ENCODE results near the gene GPC5. TPM values are rescaled to one million over a fixed set of nuclear protein-coding genes. Genes with fewer than 3 reads are reported as not detected.

Gene GPC5
- polyA plus RNA-seq, 2 of the 4 experiments (the other 2 are of a cell fraction) = not detected

GRCh38 chr13:91988331-91988730, 589.9 kb downstream of the GPC5 start:
- Histone ChIP-seq H3K4me1 (no peaks in the 10 kb centered on the region), H3K27ac (no peak overlapping the region), H3K9me3 (no peaks in the 10 kb centered on the region), H3K4me3 (no peak overlapping the region), H3K4me2 (no peak overlapping the region)
- FAIRE-seq (no peak), ATAC-seq (no peak), DNase-seq (ENCODE audit: low read depth in 1 of 2, low spot score in 1 of 2) (no peak)
- 6% methylated on average over 3 of the region's 3 CpGs for WGBS (ENCODE audit: missing lambda C conversion rate)
- POLR2A ChIA-PET = no interaction called here
- CTCF ChIA-PET = no interaction called here
- TF ChIP-seq NPAS2 (CRISPR knock-in tag; IDR thresholded peaks at IDR 0.05; ENCODE audit: borderline replicate concordance) (no peak), REST (IDR thresholded peaks at IDR 0.05) (no peak), POLR2A (IDR thresholded peaks at IDR 0.05; ENCODE audit: low read length) (no peak), JUNB (IDR thresholded peaks at IDR 0.05) (no peak)

DNA sequence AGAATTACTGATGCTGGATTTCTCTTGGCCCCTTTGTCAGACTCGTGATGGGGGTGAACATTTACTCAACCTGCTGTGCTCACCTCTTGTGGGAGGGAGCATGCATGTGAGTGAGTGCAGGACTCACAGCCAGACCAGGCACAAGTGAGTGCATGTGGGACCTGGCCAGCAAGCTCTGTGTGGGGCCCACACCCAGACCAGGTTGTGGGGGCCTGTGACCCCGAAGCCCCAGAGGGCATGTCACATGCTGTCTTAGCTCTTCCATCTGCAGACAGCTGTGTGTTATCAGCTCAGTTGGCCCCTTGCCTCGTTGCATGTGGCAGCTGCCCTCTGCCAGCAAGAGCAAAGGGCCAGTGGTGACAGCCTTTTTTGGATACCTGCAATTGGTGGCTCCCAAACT, 614.4 kb downstream of the GPC5 start:
- H3K4me3 ChIP-seq = no peak overlapping the region
- ChIA-PET CTCF (no interaction called here), POLR2A (no interaction called here)
- no peaks in the 10 kb centered on the region for H3K9me3 ChIP-seq
- H3K4me1 ChIP-seq = no peaks in the 10 kb centered on the region
- no peak for TF ChIP-seq BHLHE40 (IDR thresholded peaks at IDR 0.05; ENCODE audit: low read depth, low read length)
- no peak for TF ChIP-seq CEBPB (IDR thresholded peaks at IDR 0.05)
- TF ChIP-seq NR3C1 (IDR thresholded peaks at IDR 0.05) = no peak
- TF ChIP-seq EHMT2 (IDR thresholded peaks at IDR 0.05; ENCODE audit: low read depth) = no peak
- no peak for TF ChIP-seq HOXB13 (CRISPR knock-in tag; IDR thresholded peaks at IDR 0.05; ENCODE audit: low read depth)
- no peak for TF ChIP-seq USF2 (IDR thresholded peaks at IDR 0.05)
- TF ChIP-seq FOSB (CRISPR knock-in tag; IDR thresholded peaks at IDR 0.05) = no peak
- no peak for TF ChIP-seq JUN (IDR thresholded peaks at IDR 0.05)
- TF ChIP-seq CHD4 (IDR thresholded peaks at IDR 0.05; ENCODE audit: borderline replicate concordance) = no peak
- TF ChIP-seq RARB (CRISPR knock-in tag; IDR thresholded peaks at IDR 0.05) = no peak
- TF ChIP-seq RCOR1 (IDR thresholded peaks at IDR 0.05; ENCODE audit: low read depth, low read length) = no peak
- TF ChIP-seq KDM1A (IDR thresholded peaks at IDR 0.05; ENCODE audit: low read depth) = no peak
- no peak for TF ChIP-seq ZC3H11A (IDR thresholded peaks at IDR 0.05)
- no peak for FAIRE-seq
- no peak overlapping the region for H3K4me2 ChIP-seq
- H3K27ac ChIP-seq = no peak overlapping the region
- ATAC-seq = no peak
- 0% methylated on average over 1 of the region's 3 CpGs for WGBS (ENCODE audit: missing lambda C conversion rate)
- no peak for DNase-seq (ENCODE audit: low read depth in 1 of 2, low spot score in 1 of 2)

GRCh38 chr13:92017737-92018136, 619.3 kb downstream of the GPC5 start:
- H3K4me1 ChIP-seq = no peaks in the 10 kb centered on the region
- H3K9me3 ChIP-seq = no peaks in the 10 kb centered on the region
- DNase-seq (ENCODE audit: low read depth in 1 of 2, low spot score in 1 of 2) = no peak
- TF ChIP-seq HOXB5 (CRISPR knock-in tag; IDR thresholded peaks at IDR 0.05) (no peak), JUNB (IDR thresholded peaks at IDR 0.05) (no peak), FOXS1 (CRISPR knock-in tag; IDR thresholded peaks at IDR 0.05) (no peak), EHF (CRISPR knock-in tag; IDR thresholded peaks at IDR 0.05) (no peak), NFE2L2 (conservative IDR thresholded peaks at IDR 0.05; ENCODE audit: low read length) (no peak), CBX8 (IDR thresholded peaks at IDR 0.05) (no peak), HOXB13 (CRISPR knock-in tag; IDR thresholded peaks at IDR 0.05; ENCODE audit: low read depth) (no peak), HEYL (CRISPR knock-in tag; IDR thresholded peaks at IDR 0.05) (no peak), HES2 (IDR thresholded peaks at IDR 0.05) (no peak), HDAC2 (IDR thresholded peaks at IDR 0.05) (no peak), CBX2 (IDR thresholded peaks at IDR 0.05; ENCODE audit: borderline replicate concordance, low read depth) (no peak), BHLHE40 (IDR thresholded peaks at IDR 0.05; ENCODE audit: low read depth, low read length) (no peak)
- TF ChIP-seq, protein P1, sequence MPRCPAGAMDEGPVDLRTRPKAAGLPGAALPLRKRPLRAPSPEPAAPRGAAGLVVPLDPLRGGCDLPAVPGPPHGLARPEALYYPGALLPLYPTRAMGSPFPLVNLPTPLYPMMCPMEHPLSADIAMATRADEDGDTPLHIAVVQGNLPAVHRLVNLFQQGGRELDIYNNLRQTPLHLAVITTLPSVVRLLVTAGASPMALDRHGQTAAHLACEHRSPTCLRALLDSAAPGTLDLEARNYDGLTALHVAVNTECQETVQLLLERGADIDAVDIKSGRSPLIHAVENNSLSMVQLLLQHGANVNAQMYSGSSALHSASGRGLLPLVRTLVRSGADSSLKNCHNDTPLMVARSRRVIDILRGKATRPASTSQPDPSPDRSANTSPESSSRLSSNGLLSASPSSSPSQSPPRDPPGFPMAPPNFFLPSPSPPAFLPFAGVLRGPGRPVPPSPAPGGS (IDR thresholded peaks at IDR 0.05) = no peak
- TF ChIP-seq, protein P2, sequence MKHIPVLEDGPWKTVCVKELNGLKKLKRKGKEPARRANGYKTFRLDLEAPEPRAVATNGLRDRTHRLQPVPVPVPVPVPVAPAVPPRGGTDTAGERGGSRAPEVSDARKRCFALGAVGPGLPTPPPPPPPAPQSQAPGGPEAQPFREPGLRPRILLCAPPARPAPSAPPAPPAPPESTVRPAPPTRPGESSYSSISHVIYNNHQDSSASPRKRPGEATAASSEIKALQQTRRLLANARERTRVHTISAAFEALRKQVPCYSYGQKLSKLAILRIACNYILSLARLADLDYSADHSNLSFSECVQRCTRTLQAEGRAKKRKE (CRISPR knock-in tag; IDR thresholded peaks at IDR 0.05; ENCODE audit: low read depth) = no peak
- TF ChIP-seq, protein P3, sequence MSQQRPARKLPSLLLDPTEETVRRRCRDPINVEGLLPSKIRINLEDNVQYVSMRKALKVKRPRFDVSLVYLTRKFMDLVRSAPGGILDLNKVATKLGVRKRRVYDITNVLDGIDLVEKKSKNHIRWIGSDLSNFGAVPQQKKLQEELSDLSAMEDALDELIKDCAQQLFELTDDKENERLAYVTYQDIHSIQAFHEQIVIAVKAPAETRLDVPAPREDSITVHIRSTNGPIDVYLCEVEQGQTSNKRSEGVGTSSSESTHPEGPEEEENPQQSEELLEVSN (IDR thresholded peaks at IDR 0.05; ENCODE audit: borderline replicate concordance, low read depth) = no peak
- no peak overlapping the region for H3K4me2 ChIP-seq
- no peak for FAIRE-seq
- ChIA-PET CTCF (no interaction called here), POLR2A (no interaction called here)
- no peak overlapping the region for H3K4me3 ChIP-seq
- H3K27ac ChIP-seq = no peak overlapping the region
- no peak for ATAC-seq
- 58% methylated on average over 8 of the region's 13 CpGs for WGBS (ENCODE audit: missing lambda C conversion rate)

All from A549 (cell line).